OCI-LY7 (cell line): Measurements from ENCODE around the gene TRIM71. TPM values are rescaled to one million over a fixed set of nuclear protein-coding genes. Genes with fewer than 3 reads are reported as not detected.

ENCODE experiments used
- BruUV-seq: library from RNA; stranded (reverse); fragments of 400-500 nt; replicated peaks from 2 replicates; lab custom pipeline; 2021; lab: Mats Ljungman, UMichigan
- CTCF ChIA-PET: fragments of 300-600 bp; sonication (Branson Sonifier 250); formaldehyde crosslinking; loops from one replicate; lab custom pipeline; 2022; ENCODE audit warnings: antibody characterized with exemption; ENCODE audit not compliant: unreplicated experiment; lab: Charles Lee
- POLR2A ChIA-PET: fragments of 300-600 bp; sonication (Branson Sonifier 250); formaldehyde crosslinking; loops from one replicate; lab custom pipeline; 2022; ENCODE audit warnings: antibody characterized with exemption; lab: Charles Lee
- DNase-seq: peaks from one replicate; pipeline ENCODE4 v3.0.0-alpha.2; 2015; ENCODE audit warnings: low spot score
- H2AFZ ChIP-seq: fragments of 200-600 bp; sonication (generic), shearing (Covaris generic); 2 replicates; pipeline ENCODE4 v1.6.1; 2014; ENCODE audit warnings: mild to moderate bottlenecking, antibody characterized with exemption, low read length, moderate library complexity
- H3K27ac ChIP-seq: fragments of 200-600 bp; sonication (generic); 2 replicates; pipeline ENCODE4 v1.5.1; 2014; ENCODE audit warnings: mixed run types, low read depth, mild to moderate bottlenecking, moderate library complexity, low read length, inconsistent platforms; ENCODE audit not compliant: poor library complexity, severe bottlenecking
- H3K36me3 ChIP-seq: fragments of 200-600 bp; sonication (generic); 2 replicates; pipeline ENCODE4 v1.6.1; 2014; ENCODE audit warnings: mild to moderate bottlenecking, antibody characterized with exemption, low read length, moderate library complexity, mixed read lengths; ENCODE audit not compliant: insufficient read depth
- H3K4me1 ChIP-seq: fragments of 200-600 bp; sonication (generic); 2 replicates; pipeline ENCODE4 v1.5.1; 2014; ENCODE audit warnings: mild to moderate bottlenecking, low read length; ENCODE audit not compliant: insufficient read depth, poor library complexity, severe bottlenecking
- H3K4me2 ChIP-seq: fragments of 200-600 bp; sonication (generic); 2 replicates; pipeline ENCODE4 v1.6.1; 2014; ENCODE audit warnings: mild to moderate bottlenecking, low read length
- H3K4me3 ChIP-seq: fragments of 200-600 bp; sonication (generic); 2 replicates; pipeline ENCODE4 v1.5.1; 2014; ENCODE audit warnings: mild to moderate bottlenecking, low read depth, low read length; ENCODE audit not compliant: poor library complexity, severe bottlenecking
- H3K79me2 ChIP-seq: fragments of 200-600 bp; sonication (generic); 2 replicates; pipeline ENCODE4 v1.6.1; 2016; ENCODE audit warnings: low read depth, mild to moderate bottlenecking, low read length, moderate library complexity, mixed read lengths; ENCODE audit not compliant: insufficient read depth
- H3K9me2 ChIP-seq: fragments of 200-600 bp; sonication (generic); 2 replicates; pipeline ENCODE4 v1.6.1; 2016; ENCODE audit warnings: mild to moderate bottlenecking, low read length, mixed read lengths; ENCODE audit not compliant: insufficient read depth
- H3K9me3 ChIP-seq: fragments of 200-600 bp; sonication (generic); 2 replicates; pipeline ENCODE4 v1.6.1; 2014; ENCODE audit warnings: mild to moderate bottlenecking, mixed run types, low read length, mixed read lengths
- H4K20me1 ChIP-seq: fragments of 200-600 bp; sonication (generic); 2 replicates; pipeline ENCODE4 v1.6.1; 2014; ENCODE audit warnings: mild to moderate bottlenecking, antibody characterized with exemption, low read length, moderate library complexity, mixed read lengths; ENCODE audit not compliant: insufficient read depth
- CTCF ChIP-seq: fragments of 200-600 bp; sonication (generic); conservative IDR thresholded peaks from 2 replicates; pipeline ENCODE4 v1.5.1; 2014; ENCODE audit warnings: mild to moderate bottlenecking, antibody characterized with exemption, low read length, moderate library complexity, mixed read lengths
- EZH2phosphoT487 ChIP-seq: fragments of 200-600 bp; sonication (generic); IDR thresholded peaks from 2 replicates; pipeline ENCODE4 v1.6.1; 2018; ENCODE audit warnings: low read depth, borderline replicate concordance, mild to moderate bottlenecking, mixed run types, antibody characterized with exemption, low read length, moderate library complexity, mixed read lengths
- intact Hi-C: fragments of 100-400 bp; cut with micrococcal nuclease; formaldehyde crosslinking; loops from one replicate; pipeline ENCODE4 v1.10.0; 2022; ENCODE audit not compliant: unreplicated experiment
- total RNA-seq, 2 experiments: library from RNA; depleted of rRNA in 1 of 2; stranded (reverse); fragments of >200 nt in 1 of 2; shearing (Covaris generic) in 1 of 2; gene quantifications; 2 replicates each; pipeline ENCODE4 v1.2.3, GENCODE V29; 2014 to 2022

The TRIM71 gene
- total RNA-seq, 2 experiments from 2014 or later: not detected

GRCh38 chr3:32890420-32891276 lies 72.9 kb downstream of the TRIM71 start:
- Histone ChIP-seq H3K27ac (no peak overlapping the region), H3K36me3 (no peaks in the 10 kb centered on the region), H2AFZ (no peak overlapping the region), H3K4me1 (no peaks in the 10 kb centered on the region), H3K79me2 (no peaks in the 10 kb centered on the region), H3K9me2 (no peaks in the 10 kb centered on the region), H3K9me3 (no peaks in the 10 kb centered on the region), H3K4me2 (no peak overlapping the region), H3K4me3 (no peak overlapping the region), H4K20me1 (no peaks in the 10 kb centered on the region)
- CTCF ChIA-PET: no interaction called here
- intact Hi-C loops: no loop called here
- BruUV-seq: no TSS peak
- POLR2A ChIA-PET: no interaction called here
- TF ChIP-seq EZH2phosphoT487 (no peak), CTCF (no peak)
- no peak for DNase-seq

GRCh38 chr3:32891365-32891764 lies 73.6 kb downstream of the TRIM71 start:
- H3K9me2 ChIP-seq: no peaks in the 10 kb centered on the region
- DNase-seq: no peak
- H3K36me3 ChIP-seq: no peaks in the 10 kb centered on the region
- no peaks in the 10 kb centered on the region for H3K79me2 ChIP-seq
- no peaks in the 10 kb centered on the region for H4K20me1 ChIP-seq
- intact Hi-C loops: no loop called here
- H2AFZ ChIP-seq: no peak overlapping the region
- CTCF ChIA-PET: no interaction called here
- no TSS peak for BruUV-seq
- H3K4me2 ChIP-seq: no peak overlapping the region
- POLR2A ChIA-PET: no interaction called here
- no peak overlapping the region for H3K27ac ChIP-seq
- H3K9me3 ChIP-seq: no peaks in the 10 kb centered on the region
- no peak for TF ChIP-seq EZH2phosphoT487
- no peak for TF ChIP-seq CTCF
- no peak overlapping the region for H3K4me3 ChIP-seq
- H3K4me1 ChIP-seq: no peaks in the 10 kb centered on the region
